WERI-Rb-1 (cell line): Measurements from ENCODE around the gene PTPN2.

ENCODE experiments used
- DNase-seq: peaks from one replicate; pipeline ENCODE4 v3.0.0-alpha.2; 2020
- H3K27ac ChIP-seq: fragments of 250-450 bp; sonication (Bioruptor Pico); 2 replicates; pipeline ENCODE4 v1.5.1; 2020; ENCODE audit warnings: mild to moderate bottlenecking, moderate library complexity
- H3K27me3 ChIP-seq: fragments of 250-450 bp; sonication (Bioruptor Pico); 2 replicates; pipeline ENCODE4 v1.5.1; 2021; ENCODE audit warnings: mild to moderate bottlenecking, low read depth, moderate library complexity; ENCODE audit not compliant: insufficient read depth, severe bottlenecking
- H3K36me3 ChIP-seq: fragments of 250-450 bp; sonication (Bioruptor Pico); 2 replicates; pipeline ENCODE4 v1.5.1; 2020; ENCODE audit warnings: mild to moderate bottlenecking, moderate library complexity
- H3K4me3 ChIP-seq: 2 replicates; pipeline ENCODE4 v1.5.1; 2011; ENCODE audit warnings: low read depth, mild to moderate bottlenecking, control low read depth, low read length
- H3K9me3 ChIP-seq: fragments of 250-450 bp; sonication (Bioruptor Pico); 2 replicates; pipeline ENCODE4 v1.5.1; 2021; ENCODE audit warnings: mild to moderate bottlenecking, moderate library complexity; ENCODE audit not compliant: severe bottlenecking
- CTCF ChIP-seq: IDR thresholded peaks from 2 replicates; pipeline ENCODE4 v1.5.1; 2011; ENCODE audit warnings: low read depth, mild to moderate bottlenecking, control low read depth, inconsistent platforms, low read length

PTPN2 gene

DNA sequence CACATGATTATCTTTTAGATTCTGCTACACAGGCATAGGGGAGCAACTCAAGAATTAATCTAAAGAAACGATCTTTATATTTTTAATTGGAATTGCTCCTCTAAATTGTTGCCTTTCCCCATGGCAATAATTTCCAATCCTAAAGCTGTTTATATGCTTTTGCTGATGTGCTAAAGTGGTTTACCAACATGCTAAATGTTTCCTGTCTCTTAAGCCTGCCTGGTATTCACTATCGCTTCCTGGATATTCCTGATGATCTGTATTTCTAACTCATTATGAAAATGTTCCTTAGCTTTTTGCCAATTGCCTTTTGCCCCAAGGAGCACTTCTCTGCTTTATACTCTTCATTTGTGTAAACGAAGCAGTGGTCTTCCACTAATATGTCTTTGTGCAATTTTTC is 65.8 kb downstream of the PTPN2 start:
- H3K27me3 ChIP-seq, result no peaks in the 10 kb centered on the region
- H3K27ac ChIP-seq, result no peak overlapping the region
- no peak for TF ChIP-seq CTCF
- no peaks in the 10 kb centered on the region for H3K9me3 ChIP-seq
- H3K4me3 ChIP-seq, result no peak overlapping the region
- H3K36me3 ChIP-seq, result peaks cover 28% of the 10 kb centered on the region
- DNase-seq, result no peak

- H3K4me3 ChIP-seq, result no peak overlapping the region
- no peaks in the 10 kb centered on the region for H3K27me3 ChIP-seq
- H3K9me3 ChIP-seq, result no peaks in the 10 kb centered on the region
- TF ChIP-seq CTCF, result no peak
- no peak for DNase-seq
- peaks cover 26% of the 10 kb centered on the region for H3K36me3 ChIP-seq
- no peak overlapping the region for H3K27ac ChIP-seq
Measured at GRCh38 chr18:12816451-12816850, 67.6 kb downstream of the PTPN2 start.

DNA sequence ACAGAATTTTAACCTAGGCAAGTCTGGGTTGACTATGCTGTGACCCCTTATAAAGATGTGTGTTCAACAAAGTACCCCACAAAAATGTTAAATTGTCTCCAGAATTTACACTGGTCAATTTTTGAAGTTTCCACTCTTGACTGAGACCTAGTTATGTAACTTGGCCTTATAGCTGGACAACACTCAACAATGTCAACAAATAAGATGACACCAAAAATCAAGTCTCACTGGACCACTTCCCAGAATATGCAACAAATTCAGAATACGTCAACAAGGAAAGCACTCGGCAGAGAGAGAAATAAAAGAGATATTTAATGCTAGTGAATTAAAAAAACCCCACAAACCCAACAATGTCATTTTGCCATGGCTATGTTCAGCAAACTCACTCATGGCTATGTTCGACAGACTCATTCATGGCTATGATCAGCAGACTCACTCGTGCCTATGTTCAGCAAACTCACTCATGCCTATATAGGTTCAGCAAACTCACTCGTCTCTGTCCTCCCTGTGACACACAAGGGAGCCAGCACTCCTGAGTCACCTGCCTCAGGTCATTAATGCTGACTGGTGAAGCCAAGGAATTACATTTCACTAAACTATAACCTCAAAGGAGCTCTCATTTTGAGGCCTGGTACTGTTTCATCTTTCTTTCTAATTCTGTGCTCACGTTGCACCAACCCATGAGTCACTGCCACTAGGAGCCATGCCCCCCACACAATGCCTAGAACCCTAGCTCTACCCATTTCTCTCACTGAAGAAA is 72.7 kb downstream of the PTPN2 start:
- no peak for TF ChIP-seq CTCF
- H3K9me3 ChIP-seq, result no peaks in the 10 kb centered on the region
- no peaks in the 10 kb centered on the region for H3K27me3 ChIP-seq
- DNase-seq, result no peak
- no peak overlapping the region for H3K27ac ChIP-seq
- H3K4me3 ChIP-seq, result no peak overlapping the region
- peaks cover 24% of the 10 kb centered on the region for H3K36me3 ChIP-seq

GRCh38 chr18:12803069-12803936 is 80.7 kb downstream of the PTPN2 start:
- Histone ChIP-seq H3K27me3 (no peaks in the 10 kb centered on the region), H3K27ac (no peak overlapping the region), H3K4me3 (no peak overlapping the region), H3K9me3 (no peaks in the 10 kb centered on the region), H3K36me3 (peaks cover 25% of the 10 kb centered on the region)
- no peak for TF ChIP-seq CTCF
- DNase-seq, result no peak

- Histone ChIP-seq H3K4me3 (no peak overlapping the region), H3K27me3 (no peaks in the 10 kb centered on the region), H3K9me3 (no peaks in the 10 kb centered on the region), H3K27ac (no peak overlapping the region), H3K36me3 (peaks cover 30% of the 10 kb centered on the region)
- DNase-seq, result no peak
- TF ChIP-seq CTCF, result no peak
Measured at GRCh38 chr18:12802538-12802937, 81.5 kb downstream of the PTPN2 start.
